Breast epithelium (tissue), 4 donors: ENCODE measurements around the gene DHRS1. TPM values are rescaled to one million over a fixed set of nuclear protein-coding genes. Genes with fewer than 3 reads are reported as not detected.
"Not testable (repeated sequence)": the region's sequence is repeated elsewhere in the genome, so short reads cannot be mapped to it uniquely, and the experiment has no call there.

ENCODE experiments used
- DNase-seq, 2 donors: peaks; one replicate each; pipeline ENCODE4 v3.0.0-alpha.2; 2019; ENCODE audit warnings: low spot score in 2 of 2
- H3K27ac ChIP-seq, 2 donors: fragments of 200-600 bp; sonication (generic) in 1 of 2; one replicate each; pipeline ENCODE4 v1.5.1; 2016 to 2019; ENCODE audit warnings: mild to moderate bottlenecking in 1 of 2
- H3K27me3 ChIP-seq, 2 donors: fragments of 200-600 bp; sonication (generic) in 1 of 2; one replicate each; pipeline versions ENCODE4 v1.5.1 to v1.6.0; 2017 to 2019; ENCODE audit warnings: control low read depth in 1 of 2, mild to moderate bottlenecking in 1 of 2
- H3K36me3 ChIP-seq: fragments of 200-600 bp; one replicate; pipeline ENCODE4 v1.5.1; 2019
- H3K4me1 ChIP-seq, 2 donors: fragments of 200-600 bp; sonication (generic); one replicate each; pipeline ENCODE4 v1.5.1; 2016 to 2019; ENCODE audit warnings: control low read depth in 1 of 2
- H3K4me3 ChIP-seq, 3 donors: fragments of 200-600 bp; sonication (generic); 1 replicate in 2 of 3; 2 replicates in 1 of 3; pipeline ENCODE4 v1.5.1; 2016 to 2019; ENCODE audit warnings: mild to moderate bottlenecking in 3 of 3, moderate library complexity in 2 of 3
- H3K9me3 ChIP-seq, 2 donors: fragments of 200-600 bp; sonication (generic) in 1 of 2; one replicate each; pipeline ENCODE4 v1.5.1; 2016 to 2019; ENCODE audit warnings: control low read depth in 1 of 2
- POLR2A ChIP-seq: fragments of 450-650 bp; IDR thresholded peaks from one replicate; pipeline ENCODE4 v1.6.1; 2016; ENCODE audit warnings: antibody characterized with exemption, mild to moderate bottlenecking, moderate library complexity
- POLR2AphosphoS5 ChIP-seq, 3 donors: sonication (generic); formaldehyde crosslinking; IDR thresholded peaks; one replicate each; pipeline ENCODE4 v1.6.1; 2017; ENCODE audit warnings: antibody characterized with exemption in 3 of 3
- intact Hi-C: fragments of 100-400 bp; cut with DNase I; formaldehyde crosslinking; loops from one replicate; pipeline ENCODE4 v1.15.1; 2023; ENCODE audit warnings: low total_unique reads
- total RNA-seq, 3 donors: library from RNA; depleted of rRNA; stranded (reverse); fragments of >200 nt; gene quantifications; one replicate each; pipeline ENCODE4 v1.1.0, GENCODE V29; 2016
- TF ChIP-seq, protein P1 (sequence below), 3 donors: fragments of 450-650 bp; IDR thresholded peaks; one replicate each; pipeline ENCODE4 v1.5.1; 2016 to 2017; ENCODE audit warnings: antibody characterized with exemption in 3 of 3, mild to moderate bottlenecking in 3 of 3, moderate library complexity in 3 of 3

Gene DHRS1
- total RNA-seq, 3 donors from 2014 or later = 21.9 to 45.7 (median 32.1) TPM

GRCh38 chr14:24247422-24247821 is 52.2 kb downstream of the DHRS1 start:
- intact Hi-C loops = loop anchor here (10.0 kb wide), 1 partner anchor 57 kb away; the partner anchor contains the start of gene CIDEB
- H3K4me3 ChIP-seq = no peak overlapping the region

GRCh38 chr14:24246765-24247212 is 52.8 kb downstream of the DHRS1 start:
- H3K4me1 ChIP-seq = no peaks in the 10 kb centered on the region
- no peak for DNase-seq
- H3K4me3 ChIP-seq = no peak overlapping the region
- TF ChIP-seq POLR2A = no peak
- no peaks in the 10 kb centered on the region for H3K36me3 ChIP-seq
- H3K27me3 ChIP-seq = no peaks in the 10 kb centered on the region
- intact Hi-C loops = loop anchor here (10.0 kb wide), 1 partner anchor 58 kb away; the partner anchor contains the start of gene CIDEB
- no peak overlapping the region for H3K27ac ChIP-seq
- H3K9me3 ChIP-seq = no peaks in the 10 kb centered on the region

More at GRCh38 chr14:24247422-24247821, 52.2 kb downstream of the DHRS1 start:
- Histone ChIP-seq H3K4me1 (no peaks in the 10 kb centered on the region), H3K9me3 (no peaks in the 10 kb centered on the region), H3K36me3 (no peaks in the 10 kb centered on the region), H3K27me3 (no peaks in the 10 kb centered on the region), H3K27ac (no peak overlapping the region)
- TF ChIP-seq POLR2AphosphoS5 (IDR thresholded peaks at IDR 0.05) (no peak), POLR2A (no peak)
- TF ChIP-seq, protein P1, sequence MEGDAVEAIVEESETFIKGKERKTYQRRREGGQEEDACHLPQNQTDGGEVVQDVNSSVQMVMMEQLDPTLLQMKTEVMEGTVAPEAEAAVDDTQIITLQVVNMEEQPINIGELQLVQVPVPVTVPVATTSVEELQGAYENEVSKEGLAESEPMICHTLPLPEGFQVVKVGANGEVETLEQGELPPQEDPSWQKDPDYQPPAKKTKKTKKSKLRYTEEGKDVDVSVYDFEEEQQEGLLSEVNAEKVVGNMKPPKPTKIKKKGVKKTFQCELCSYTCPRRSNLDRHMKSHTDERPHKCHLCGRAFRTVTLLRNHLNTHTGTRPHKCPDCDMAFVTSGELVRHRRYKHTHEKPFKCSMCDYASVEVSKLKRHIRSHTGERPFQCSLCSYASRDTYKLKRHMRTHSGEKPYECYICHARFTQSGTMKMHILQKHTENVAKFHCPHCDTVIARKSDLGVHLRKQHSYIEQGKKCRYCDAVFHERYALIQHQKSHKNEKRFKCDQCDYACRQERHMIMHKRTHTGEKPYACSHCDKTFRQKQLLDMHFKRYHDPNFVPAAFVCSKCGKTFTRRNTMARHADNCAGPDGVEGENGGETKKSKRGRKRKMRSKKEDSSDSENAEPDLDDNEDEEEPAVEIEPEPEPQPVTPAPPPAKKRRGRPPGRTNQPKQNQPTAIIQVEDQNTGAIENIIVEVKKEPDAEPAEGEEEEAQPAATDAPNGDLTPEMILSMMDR (IDR thresholded peaks at IDR 0.05) = no peak
- no peak for DNase-seq

DNA sequence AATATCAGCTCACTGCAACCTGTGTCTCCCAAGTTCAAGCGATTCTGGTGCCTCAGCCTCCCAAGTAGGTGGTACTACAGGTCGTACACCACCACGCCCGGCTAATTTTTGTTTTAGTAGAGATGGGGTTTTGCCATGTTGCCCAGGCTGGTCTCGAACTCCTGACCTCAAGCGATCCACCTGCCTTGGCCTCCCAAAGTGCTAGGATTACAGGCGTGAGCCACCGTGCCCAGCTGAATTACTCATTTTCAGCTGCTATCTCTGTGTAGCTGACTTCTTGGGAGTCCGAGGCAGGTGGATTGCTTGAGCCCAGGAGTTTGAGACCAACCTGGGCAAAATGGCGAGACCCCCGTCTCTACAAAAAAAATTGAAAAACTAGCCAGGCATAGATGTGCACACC is 54.2 kb downstream of the DHRS1 start:
- peaks cover 0 to 12% of the 10 kb centered on the region in 2 donors for H3K4me1 ChIP-seq
- intact Hi-C loops = loop anchor here (10.0 kb wide), 1 partner anchor 59 kb away; the partner anchor contains the start of gene CIDEB
- not testable (repeated sequence) for H3K27me3 ChIP-seq, H3K9me3 ChIP-seq, H3K27ac ChIP-seq, H3K36me3 ChIP-seq, DNase-seq, H3K4me3 ChIP-seq

- DNase-seq = no peak
- no peaks in the 10 kb centered on the region for H3K9me3 ChIP-seq
- no peaks in the 10 kb centered on the region for H3K36me3 ChIP-seq
- TF ChIP-seq POLR2AphosphoS5 (IDR thresholded peaks at IDR 0.05) = no peak
- TF ChIP-seq POLR2A = no peak
- TF ChIP-seq, protein P1 (IDR thresholded peaks at IDR 0.05) = no peak
- intact Hi-C loops = loop anchor here (10.0 kb wide), 1 partner anchor 61 kb away; the partner anchor contains the start of gene CIDEB
- H3K4me1 ChIP-seq = peaks cover 3 to 17% of the 10 kb centered on the region in 2 donors
- H3K27ac ChIP-seq = peak overlapping the region; percentile 97
- no peaks in the 10 kb centered on the region for H3K27me3 ChIP-seq
- peak overlapping the region; percentile 63 to 75 (median 75) for H3K4me3 ChIP-seq
Measured at GRCh38 chr14:24243336-24243836, 56.2 kb downstream of the DHRS1 start.

- peak overlapping the region; percentile 97 for H3K27ac ChIP-seq
- H3K4me3 ChIP-seq = peak overlapping the region; percentile 63 to 75 (median 75)
- TF ChIP-seq, protein P1 (IDR thresholded peaks at IDR 0.05) = peak; percentile 73 to 79 (median 76)
- no peak for TF ChIP-seq POLR2AphosphoS5 (IDR thresholded peaks at IDR 0.05)
- no peaks in the 10 kb centered on the region for H3K9me3 ChIP-seq
- peaks cover 3 to 17% of the 10 kb centered on the region in 2 donors for H3K4me1 ChIP-seq
- DNase-seq = peak in 1 of 2 donors; percentile 91
- no peaks in the 10 kb centered on the region for H3K36me3 ChIP-seq
- intact Hi-C loops = loop anchor here (10.0 kb wide), 1 partner anchor 63 kb away; the partner anchor contains the start of gene CIDEB
- H3K27me3 ChIP-seq = no peaks in the 10 kb centered on the region
Measured at GRCh38 chr14:24241829-24242443, 57.6 kb downstream of the DHRS1 start.

Other genes starting within 250 kb of the DHRS1 start
- gene CARMIL3, start 247.8 kb downstream of the DHRS1 start, total RNA-seq = under 1 TPM; 0.16 to 0.98 (median 0.73) TPM
- not detected for gene CPNE6, start 228.2 kb downstream of the DHRS1 start, total RNA-seq
- gene PCK2, start 205.5 kb downstream of the DHRS1 start, total RNA-seq = 10 to 100 TPM; 20.5 to 51.5 (median 24.3) TPM
- 10 to 100 TPM; 78.6 to 81.6 (median 80.9) TPM for gene DCAF11, start 185.0 kb downstream of the DHRS1 start, total RNA-seq
- gene NRL, start 184.8 kb downstream of the DHRS1 start, total RNA-seq = 1 to 10 TPM; 2.1 to 5.6 (median 2.5) TPM
- gene FITM1, start 169.1 kb downstream of the DHRS1 start, total RNA-seq = 1 to 10 TPM; 1.2 to 2.6 (median 1.6) TPM
- gene PSME1, start 163.6 kb downstream of the DHRS1 start, total RNA-seq = 100 to 1,000 TPM in 2 of 3 donors, 10 to 100 TPM in 1; 91.1 to 151 (median 135) TPM
- gene EMC9, start 158.2 kb downstream of the DHRS1 start, total RNA-seq = 10 to 100 TPM; 13.4 to 19.0 (median 16.5) TPM
- 10 to 100 TPM; 22.1 to 69.2 (median 62.1) TPM for gene PSME2, start 153.2 kb downstream of the DHRS1 start, total RNA-seq
- gene RNF31, start 152.3 kb downstream of the DHRS1 start, total RNA-seq = 10 to 100 TPM; 29.1 to 43.8 (median 41.0) TPM
- 10 to 100 TPM; 44.6 to 76.0 (median 54.7) TPM for gene IRF9, start 138.5 kb downstream of the DHRS1 start, total RNA-seq
- 10 to 100 TPM in 1 of 3 donors, 1 to 10 TPM in 2; 2.9 to 10.2 (median 6.6) TPM for gene REC8, start 127.7 kb downstream of the DHRS1 start, total RNA-seq
- gene IPO4, start 111.0 kb downstream of the DHRS1 start, total RNA-seq = 10 to 100 TPM; 17.0 to 41.6 (median 21.7) TPM
- 10 to 100 TPM; 52.3 to 75.7 (median 71.1) TPM for gene TM9SF1, start 104.3 kb downstream of the DHRS1 start, total RNA-seq
- gene TSSK4, start 94.1 kb downstream of the DHRS1 start, total RNA-seq = 1 to 10 TPM in 1 of 3 donors, not detected in 2; 1.3 TPM
- gene CHMP4A, start 86.3 kb downstream of the DHRS1 start, total RNA-seq = 10 to 100 TPM; 66.5 to 88.8 (median 85.0) TPM
- gene MDP1, start 83.7 kb downstream of the DHRS1 start, total RNA-seq = 10 to 100 TPM; 13.1 to 20.8 (median 17.1) TPM
- gene NEDD8, start 67.4 kb downstream of the DHRS1 start, total RNA-seq = 100 to 1,000 TPM; 118 to 165 (median 150) TPM
- gene GMPR2, start 66.9 kb downstream of the DHRS1 start, total RNA-seq = 10 to 100 TPM; 59.3 to 74.6 (median 66.1) TPM
- 10 to 100 TPM; 53.1 to 71.9 (median 55.5) TPM for gene TINF2, start 57.2 kb downstream of the DHRS1 start, total RNA-seq
- gene TGM1, start 36.6 kb downstream of the DHRS1 start, total RNA-seq = 10 to 100 TPM in 1 of 3 donors, 1 to 10 TPM in 1, under 1 TPM in 1; 0.32 to 18.7 (median 1.6) TPM
- gene RABGGTA, start 28.2 kb downstream of the DHRS1 start, total RNA-seq = 10 to 100 TPM; 24.8 to 41.6 (median 34.4) TPM
- gene NOP9, start 70 bp upstream of the DHRS1 start, total RNA-seq = 10 to 100 TPM; 18.4 to 21.0 (median 19.0) TPM
- 10 to 100 TPM in 2 of 3 donors, 1 to 10 TPM in 1; 8.0 to 14.4 (median 10.4) TPM for gene CIDEB, start 8.2 kb upstream of the DHRS1 start, total RNA-seq
- 10 to 100 TPM in 1 of 3 donors, 1 to 10 TPM in 2; 8.5 to 11.1 (median 9.4) TPM for gene LTB4R2, start 10.4 kb upstream of the DHRS1 start, total RNA-seq
- gene LTB4R, start 11.7 kb upstream of the DHRS1 start, total RNA-seq = 10 to 100 TPM in 2 of 3 donors, 1 to 10 TPM in 1; 5.7 to 18.4 (median 12.8) TPM
- 10 to 100 TPM; 13.8 to 60.6 (median 27.7) TPM for gene ADCY4, start 35.3 kb upstream of the DHRS1 start, total RNA-seq
- 10 to 100 TPM; 10.7 to 13.4 (median 12.0) TPM for gene RIPK3, start 40.2 kb upstream of the DHRS1 start, total RNA-seq
- 10 to 100 TPM; 28.6 to 67.2 (median 32.8) TPM for gene NFATC4, start 68.4 kb upstream of the DHRS1 start, total RNA-seq
- 1 to 10 TPM; 6.4 to 8.2 (median 7.7) TPM for gene NYNRIN, start 99.2 kb upstream of the DHRS1 start, total RNA-seq
- gene CBLN3, start 129.9 kb upstream of the DHRS1 start, total RNA-seq = 1 to 10 TPM; 1.6 to 3.8 (median 2.3) TPM
- 10 to 100 TPM; 48.5 to 68.1 (median 63.9) TPM for gene KHNYN, start 130.2 kb upstream of the DHRS1 start, total RNA-seq
- gene SDR39U1, start 143.0 kb upstream of the DHRS1 start, total RNA-seq = 10 to 100 TPM; 42.1 to 63.4 (median 53.4) TPM
- 1 to 10 TPM in 1 of 3 donors, under 1 TPM in 1, not detected in 1; 0.66 to 7.2 TPM for gene CMA1, start 208.5 kb upstream of the DHRS1 start, total RNA-seq